ENCODE measurements around the gene FAM181B. TPM values are rescaled to one million over a fixed set of nuclear protein-coding genes. Genes with fewer than 3 reads are reported as not detected.

Gene FAM181B
- total RNA-seq, 4 donors from 2014 or later = 0.15 to 0.59 (median 0.24) TPM

GRCh38 chr11:82732348-82732733 lies 1.3 kb downstream of the FAM181B start:
- intact Hi-C loops (cut with DNase I; ENCODE audit: low total_unique reads) = no loop called here
- H3K4me3 ChIP-seq (ENCODE audit: low read depth, poor library complexity, severe bottlenecking) = no peak overlapping the region
- WGBS, 2 donors = 11 to 15% methylated on average over 21 to 33 of the region's 37 CpGs
- DNase-seq (ENCODE audit: low spot score in 2 of 2) = no peak
- no peak for TF ChIP-seq CTCF (IDR thresholded peaks at IDR 0.05)
- no peak for TF ChIP-seq POLR2A (IDR thresholded peaks at IDR 0.05)

GRCh38 chr11:82731691-82732277 lies 1.9 kb downstream of the FAM181B start:
- 57 to 59% methylated on average over 11 of the region's 11 CpGs for WGBS, 2 donors
- H3K4me3 ChIP-seq (ENCODE audit: low read depth, poor library complexity, severe bottlenecking) = no peak overlapping the region
- TF ChIP-seq POLR2A (IDR thresholded peaks at IDR 0.05) = no peak
- no peak for TF ChIP-seq CTCF (IDR thresholded peaks at IDR 0.05)
- intact Hi-C loops (cut with DNase I; ENCODE audit: low total_unique reads) = no loop called here
- no peak for DNase-seq (ENCODE audit: low spot score in 2 of 2)

GRCh38 chr11:82730754-82731153 lies 2.9 kb downstream of the FAM181B start:
- DNase-seq (ENCODE audit: low spot score in 2 of 2) = no peak
- WGBS, 2 donors = 32 to 48% methylated on average over 5 of the region's 5 CpGs
- intact Hi-C loops (cut with DNase I; ENCODE audit: low total_unique reads) = no loop called here

GRCh38 chr11:82730286-82730685 lies 3.4 kb downstream of the FAM181B start:
- DNase-seq (ENCODE audit: low spot score in 2 of 2) = no peak
- WGBS, 2 donors = 52 to 59% methylated on average over 4 of the region's 4 CpGs
- TF ChIP-seq POLR2A (IDR thresholded peaks at IDR 0.05) = no peak
- no peak for TF ChIP-seq CTCF (IDR thresholded peaks at IDR 0.05)
- no peak overlapping the region for H3K4me3 ChIP-seq (ENCODE audit: low read depth, poor library complexity, severe bottlenecking)
- intact Hi-C loops (cut with DNase I; ENCODE audit: low total_unique reads) = no loop called here

More at GRCh38 chr11:82730754-82731153, 2.9 kb downstream of the FAM181B start:
- no peak overlapping the region for H3K4me3 ChIP-seq (ENCODE audit: low read depth, poor library complexity, severe bottlenecking)
- no peak for TF ChIP-seq POLR2A (IDR thresholded peaks at IDR 0.05)
- no peak for TF ChIP-seq CTCF (IDR thresholded peaks at IDR 0.05)

GRCh38 chr11:82724026-82724425 lies 9.6 kb downstream of the FAM181B start:
- no peak for DNase-seq (ENCODE audit: low spot score in 2 of 2)
- intact Hi-C loops (cut with DNase I; ENCODE audit: low total_unique reads) = no loop called here
- no peak for TF ChIP-seq CTCF (IDR thresholded peaks at IDR 0.05)
- TF ChIP-seq POLR2A (IDR thresholded peaks at IDR 0.05) = no peak
- H3K4me3 ChIP-seq (ENCODE audit: low read depth, poor library complexity, severe bottlenecking) = no peak overlapping the region
- WGBS, 2 donors = 51 to 75% methylated on average over 5 of the region's 5 CpGs

GRCh38 chr11:82722231-82722630 lies 11.4 kb downstream of the FAM181B start:
- no peak for DNase-seq (ENCODE audit: low spot score in 2 of 2)
- H3K4me3 ChIP-seq (ENCODE audit: low read depth, poor library complexity, severe bottlenecking) = no peak overlapping the region
- intact Hi-C loops (cut with DNase I; ENCODE audit: low total_unique reads) = no loop called here
- TF ChIP-seq CTCF (IDR thresholded peaks at IDR 0.05) = no peak

All from lower leg skin (tissue), 4 donors.